ENCODE measurements around the gene SESN2. TPM values are rescaled to one million over a fixed set of nuclear protein-coding genes. Genes with fewer than 3 reads are reported as not detected.

Gene SESN2
- total and polyA plus RNA-seq, 4 donors = 5.5 to 13.0 (median 10.7) TPM

DNA sequence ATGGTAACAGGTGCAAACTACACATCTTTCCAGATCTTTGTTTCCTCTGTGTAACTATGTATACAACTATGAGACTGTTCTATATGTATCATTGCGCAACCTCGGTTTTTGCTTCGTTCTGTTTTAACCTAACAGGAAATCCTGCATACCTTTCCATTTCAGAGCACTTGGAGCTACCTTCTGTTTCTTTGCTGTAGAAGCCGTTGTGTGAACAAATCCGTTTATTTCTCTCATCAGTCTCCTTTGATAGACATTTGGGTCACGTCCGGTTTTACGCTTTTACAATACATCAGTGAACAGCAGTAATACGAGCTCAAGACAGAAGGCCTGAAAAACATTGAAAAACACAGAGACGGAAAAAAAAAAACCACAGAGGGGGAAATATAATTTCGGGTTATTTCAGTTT lies 12.9 kb upstream of the SESN2 start:
- Histone ChIP-seq H3K9me3 (ENCODE audit: control insufficient read depth in 4 of 4, low read length in 3 of 4) (no peaks in the 10 kb centered on the region), H3K27me3 (ENCODE audit: control insufficient read depth in 4 of 4, insufficient read depth in 4 of 4, low read length in 3 of 4) (no peaks in the 10 kb centered on the region), H3K36me3 (ENCODE audit: control insufficient read depth in 4 of 4, insufficient read depth in 3 of 4, low read depth in 1 of 4, low read length in 3 of 4) (no peaks in the 10 kb centered on the region), H3K9ac (ENCODE audit: low read depth in 1 of 2, low read length in 2 of 2) (peak overlapping the region in 1 of 2 donors; percentile 80), H3K27ac (ENCODE audit: low read depth in 1 of 2, low read length in 2 of 2) (peak overlapping the region; percentile 34 to 75), H3K4me1 (ENCODE audit: control insufficient read depth in 4 of 4, insufficient read depth in 4 of 4, low read length in 3 of 4) (peaks cover 6 to 62% (median 46%) of the 10 kb centered on the region in 4 donors), H3K4me3 (ENCODE audit: low read depth in 1 of 3, low read length in 3 of 3) (peak overlapping the region; percentile 33 to 60 (median 50))
- WGBS = 28% methylated on average over 11 of the region's 11 CpGs
- no peak for DNase-seq (ENCODE audit: low spot score)
- TF ChIP-seq, protein P1, sequence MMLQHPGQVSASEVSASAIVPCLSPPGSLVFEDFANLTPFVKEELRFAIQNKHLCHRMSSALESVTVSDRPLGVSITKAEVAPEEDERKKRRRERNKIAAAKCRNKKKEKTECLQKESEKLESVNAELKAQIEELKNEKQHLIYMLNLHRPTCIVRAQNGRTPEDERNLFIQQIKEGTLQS (IDR thresholded peaks at IDR 0.05) = no peak
- TF ChIP-seq, protein P2, sequence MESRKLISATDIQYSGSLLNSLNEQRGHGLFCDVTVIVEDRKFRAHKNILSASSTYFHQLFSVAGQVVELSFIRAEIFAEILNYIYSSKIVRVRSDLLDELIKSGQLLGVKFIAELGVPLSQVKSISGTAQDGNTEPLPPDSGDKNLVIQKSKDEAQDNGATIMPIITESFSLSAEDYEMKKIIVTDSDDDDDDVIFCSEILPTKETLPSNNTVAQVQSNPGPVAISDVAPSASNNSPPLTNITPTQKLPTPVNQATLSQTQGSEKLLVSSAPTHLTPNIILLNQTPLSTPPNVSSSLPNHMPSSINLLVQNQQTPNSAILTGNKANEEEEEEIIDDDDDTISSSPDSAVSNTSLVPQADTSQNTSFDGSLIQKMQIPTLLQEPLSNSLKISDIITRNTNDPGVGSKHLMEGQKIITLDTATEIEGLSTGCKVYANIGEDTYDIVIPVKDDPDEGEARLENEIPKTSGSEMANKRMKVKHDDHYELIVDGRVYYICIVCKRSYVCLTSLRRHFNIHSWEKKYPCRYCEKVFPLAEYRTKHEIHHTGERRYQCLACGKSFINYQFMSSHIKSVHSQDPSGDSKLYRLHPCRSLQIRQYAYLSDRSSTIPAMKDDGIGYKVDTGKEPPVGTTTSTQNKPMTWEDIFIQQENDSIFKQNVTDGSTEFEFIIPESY (IDR thresholded peaks at IDR 0.05) = no peak
- TF ChIP-seq JUND (IDR thresholded peaks at IDR 0.05) = no peak
- TF ChIP-seq, protein P3, sequence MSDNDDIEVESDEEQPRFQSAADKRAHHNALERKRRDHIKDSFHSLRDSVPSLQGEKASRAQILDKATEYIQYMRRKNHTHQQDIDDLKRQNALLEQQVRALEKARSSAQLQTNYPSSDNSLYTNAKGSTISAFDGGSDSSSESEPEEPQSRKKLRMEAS (IDR thresholded peaks at IDR 0.05) = no peak
- no peak for TF ChIP-seq FOXA1 (IDR thresholded peaks at IDR 0.05)
- no peak for TF ChIP-seq YY1 (IDR thresholded peaks at IDR 0.05)
- no peak for TF ChIP-seq RAD21 (IDR thresholded peaks at IDR 0.05)
- peak; percentile 22 for TF ChIP-seq TAF1 (conservative IDR thresholded peaks at IDR 0.05)

DNA sequence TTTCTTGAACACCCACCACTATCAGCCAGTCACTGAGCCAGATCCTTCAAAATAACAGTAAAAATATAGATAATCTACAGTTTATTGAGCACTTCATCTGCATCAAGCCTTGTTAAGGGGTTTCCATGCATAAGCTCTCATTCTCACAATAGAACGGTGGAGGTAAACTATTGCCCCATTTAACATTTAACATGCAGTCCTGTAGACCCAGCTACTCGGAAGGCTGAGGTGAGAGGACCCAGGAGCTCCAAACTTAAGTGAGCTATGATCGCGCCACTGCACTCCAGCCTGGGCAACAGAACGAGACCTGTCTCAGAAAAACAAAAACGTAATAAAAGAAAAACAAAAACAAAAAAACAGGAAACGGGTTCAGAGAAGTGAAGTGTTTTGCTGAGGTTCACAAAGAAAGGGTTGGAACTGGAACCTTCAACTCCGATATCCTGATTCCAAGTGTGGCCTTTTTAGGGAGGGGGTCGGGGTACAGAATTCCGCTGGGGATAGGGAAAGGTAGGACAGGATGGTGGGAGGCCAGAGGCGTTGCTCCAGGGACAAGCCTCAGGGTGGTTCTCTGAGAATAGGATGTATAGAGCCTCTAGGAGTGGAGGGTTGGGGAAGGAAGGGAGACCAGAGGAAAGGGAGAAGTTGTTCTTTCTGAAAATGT lies 11.6 kb upstream of the SESN2 start:
- Histone ChIP-seq H3K36me3 (ENCODE audit: control insufficient read depth in 4 of 4, insufficient read depth in 3 of 4, low read depth in 1 of 4, low read length in 3 of 4) (no peaks in the 10 kb centered on the region), H3K9me3 (ENCODE audit: control insufficient read depth in 4 of 4, low read length in 3 of 4) (no peaks in the 10 kb centered on the region), H3K4me1 (ENCODE audit: control insufficient read depth in 4 of 4, insufficient read depth in 4 of 4, low read length in 3 of 4) (peaks cover 6 to 67% (median 54%) of the 10 kb centered on the region in 4 donors), H3K27me3 (ENCODE audit: control insufficient read depth in 4 of 4, insufficient read depth in 4 of 4, low read length in 3 of 4) (no peaks in the 10 kb centered on the region), H3K27ac (ENCODE audit: low read depth in 1 of 2, low read length in 2 of 2) (peak overlapping the region; percentile 73 to 82), H3K4me3 (ENCODE audit: low read depth in 1 of 3, low read length in 3 of 3) (peak overlapping the region in 1 of 3 donors; percentile 2), H3K9ac (ENCODE audit: low read depth in 1 of 2, low read length in 2 of 2) (peak overlapping the region; percentile 53 to 60)
- TF ChIP-seq FOXA2 (IDR thresholded peaks at IDR 0.05) = no peak
- TF ChIP-seq, protein P2 (IDR thresholded peaks at IDR 0.05) = no peak
- no peak for TF ChIP-seq RXRA (IDR thresholded peaks at IDR 0.05)
- no peak for TF ChIP-seq HNF4G (IDR thresholded peaks at IDR 0.05)
- no peak for TF ChIP-seq RAD21 (IDR thresholded peaks at IDR 0.05)
- TF ChIP-seq, protein P4, sequence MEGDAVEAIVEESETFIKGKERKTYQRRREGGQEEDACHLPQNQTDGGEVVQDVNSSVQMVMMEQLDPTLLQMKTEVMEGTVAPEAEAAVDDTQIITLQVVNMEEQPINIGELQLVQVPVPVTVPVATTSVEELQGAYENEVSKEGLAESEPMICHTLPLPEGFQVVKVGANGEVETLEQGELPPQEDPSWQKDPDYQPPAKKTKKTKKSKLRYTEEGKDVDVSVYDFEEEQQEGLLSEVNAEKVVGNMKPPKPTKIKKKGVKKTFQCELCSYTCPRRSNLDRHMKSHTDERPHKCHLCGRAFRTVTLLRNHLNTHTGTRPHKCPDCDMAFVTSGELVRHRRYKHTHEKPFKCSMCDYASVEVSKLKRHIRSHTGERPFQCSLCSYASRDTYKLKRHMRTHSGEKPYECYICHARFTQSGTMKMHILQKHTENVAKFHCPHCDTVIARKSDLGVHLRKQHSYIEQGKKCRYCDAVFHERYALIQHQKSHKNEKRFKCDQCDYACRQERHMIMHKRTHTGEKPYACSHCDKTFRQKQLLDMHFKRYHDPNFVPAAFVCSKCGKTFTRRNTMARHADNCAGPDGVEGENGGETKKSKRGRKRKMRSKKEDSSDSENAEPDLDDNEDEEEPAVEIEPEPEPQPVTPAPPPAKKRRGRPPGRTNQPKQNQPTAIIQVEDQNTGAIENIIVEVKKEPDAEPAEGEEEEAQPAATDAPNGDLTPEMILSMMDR (IDR thresholded peaks at IDR 0.05; ENCODE audit: low read depth, low read length, missing input control) = no peak
- no peak for TF ChIP-seq EGR1 (IDR thresholded peaks at IDR 0.05; ENCODE audit: low read depth in 2 of 2)
- no peak for TF ChIP-seq HNF4A (conservative IDR thresholded peaks at IDR 0.05)
- TF ChIP-seq, protein P1 (IDR thresholded peaks at IDR 0.05) = no peak
- TF ChIP-seq, protein P3 (IDR thresholded peaks at IDR 0.05) = no peak
- TF ChIP-seq SP1 (IDR thresholded peaks at IDR 0.05) = no peak
- TF ChIP-seq TAF1 (conservative IDR thresholded peaks at IDR 0.05) = no peak
- no peak for TF ChIP-seq YY1 (IDR thresholded peaks at IDR 0.05)
- TF ChIP-seq GABPA (IDR thresholded peaks at IDR 0.05 in 1 of 2, conservative IDR thresholded peaks at IDR 0.05 in 1 of 2) = no peak
- TF ChIP-seq JUND (IDR thresholded peaks at IDR 0.05) = no peak
- no peak for DNase-seq (ENCODE audit: low spot score)
- 44% methylated on average over 11 of the region's 11 CpGs for WGBS

Data from liver (tissue), 9 donors.